ENCODE results near the gene RABL6. TPM values are rescaled to one million over a fixed set of nuclear protein-coding genes. Genes with fewer than 3 reads are reported as not detected.
A peak's percentile ranks its signal among the peaks of the same experiment; 100 is the strongest.
"Not testable (repeated sequence)": the region's sequence is repeated elsewhere in the genome, so short reads cannot be mapped to it uniquely, and the experiment has no call there.

The RABL6 gene
- total RNA-seq, 1 donor from 2014 or later: 90.2 TPM

DNA sequence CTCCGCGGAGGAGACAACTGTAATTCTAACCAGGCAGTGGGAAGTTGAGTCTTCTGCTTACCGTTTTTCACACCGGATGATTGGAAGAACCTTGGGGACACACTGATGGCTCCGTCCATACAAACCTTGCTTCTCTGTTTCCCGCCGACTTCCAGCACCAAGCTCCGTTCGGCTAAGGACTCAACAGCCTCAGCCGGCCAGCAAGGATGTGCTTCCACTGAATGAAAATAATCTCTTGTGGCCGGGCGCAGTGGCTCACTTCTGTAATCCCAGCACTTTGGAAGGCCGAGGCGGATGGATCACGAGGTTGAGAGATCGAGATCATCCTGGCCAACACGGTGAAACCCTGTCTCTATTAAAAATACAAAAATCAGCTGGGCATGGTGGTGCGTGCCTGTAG lies 60.2 kb downstream of the RABL6 start:
- DNase-seq (ENCODE audit: extremely low read depth, low read depth, low spot score): no peak

GRCh38 chr9:136868644-136869043 lies 60.9 kb downstream of the RABL6 start:
- DNase-seq (ENCODE audit: extremely low read depth, low read depth, low spot score): no peak

DNA sequence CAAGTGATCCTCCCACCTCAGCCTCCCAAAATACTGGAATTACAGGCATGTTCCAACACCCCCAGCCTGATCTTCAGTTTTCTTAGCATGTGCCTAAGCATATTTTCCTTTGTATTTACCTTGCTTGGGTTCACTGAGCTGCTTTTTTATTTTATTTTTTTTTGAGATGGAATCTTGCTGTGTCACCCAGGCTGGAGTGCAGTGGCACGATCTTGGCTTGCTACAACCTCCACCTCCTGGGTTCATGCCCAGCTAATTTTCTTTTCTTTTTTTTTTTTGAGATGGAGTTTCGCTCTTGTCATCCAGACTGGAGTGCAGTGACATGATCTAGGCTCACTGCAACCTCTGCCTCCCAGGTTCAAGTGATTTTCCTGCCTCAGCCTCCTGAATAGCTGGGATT lies 61.9 kb downstream of the RABL6 start:
- DNase-seq (ENCODE audit: extremely low read depth, low read depth, low spot score): not testable (repeated sequence)

DNA sequence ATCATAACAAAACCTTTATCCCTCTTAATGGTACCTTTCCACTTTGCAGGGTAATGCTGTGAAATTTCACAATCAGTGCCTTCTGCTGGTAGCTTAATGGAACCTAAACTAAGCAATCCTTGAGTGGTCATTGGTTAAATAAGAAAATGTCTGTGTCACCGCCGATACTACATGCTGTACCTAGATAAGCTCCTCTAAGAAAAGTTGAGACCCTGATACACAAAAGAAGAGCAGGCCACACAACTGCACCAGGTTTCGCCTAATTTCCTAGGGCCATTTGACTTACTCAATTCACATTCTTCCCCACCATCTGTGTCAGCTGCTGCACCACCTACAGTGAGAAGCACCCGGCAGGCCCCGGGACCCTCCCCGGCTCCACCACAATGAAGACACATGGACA lies 67.4 kb downstream of the RABL6 start:
- DNase-seq (ENCODE audit: extremely low read depth, low read depth, low spot score): no peak

GRCh38 chr9:136876476-136876875 lies 68.7 kb downstream of the RABL6 start:
- DNase-seq (ENCODE audit: extremely low read depth, low read depth, low spot score): no peak

- DNase-seq (ENCODE audit: extremely low read depth, low read depth, low spot score): no peak
Observed at GRCh38 chr9:136880651-136881050, 72.9 kb downstream of the RABL6 start.

GRCh38 chr9:136881691-136882108 lies 74.0 kb downstream of the RABL6 start:
- DNase-seq (ENCODE audit: extremely low read depth, low read depth, low spot score): no peak

DNA sequence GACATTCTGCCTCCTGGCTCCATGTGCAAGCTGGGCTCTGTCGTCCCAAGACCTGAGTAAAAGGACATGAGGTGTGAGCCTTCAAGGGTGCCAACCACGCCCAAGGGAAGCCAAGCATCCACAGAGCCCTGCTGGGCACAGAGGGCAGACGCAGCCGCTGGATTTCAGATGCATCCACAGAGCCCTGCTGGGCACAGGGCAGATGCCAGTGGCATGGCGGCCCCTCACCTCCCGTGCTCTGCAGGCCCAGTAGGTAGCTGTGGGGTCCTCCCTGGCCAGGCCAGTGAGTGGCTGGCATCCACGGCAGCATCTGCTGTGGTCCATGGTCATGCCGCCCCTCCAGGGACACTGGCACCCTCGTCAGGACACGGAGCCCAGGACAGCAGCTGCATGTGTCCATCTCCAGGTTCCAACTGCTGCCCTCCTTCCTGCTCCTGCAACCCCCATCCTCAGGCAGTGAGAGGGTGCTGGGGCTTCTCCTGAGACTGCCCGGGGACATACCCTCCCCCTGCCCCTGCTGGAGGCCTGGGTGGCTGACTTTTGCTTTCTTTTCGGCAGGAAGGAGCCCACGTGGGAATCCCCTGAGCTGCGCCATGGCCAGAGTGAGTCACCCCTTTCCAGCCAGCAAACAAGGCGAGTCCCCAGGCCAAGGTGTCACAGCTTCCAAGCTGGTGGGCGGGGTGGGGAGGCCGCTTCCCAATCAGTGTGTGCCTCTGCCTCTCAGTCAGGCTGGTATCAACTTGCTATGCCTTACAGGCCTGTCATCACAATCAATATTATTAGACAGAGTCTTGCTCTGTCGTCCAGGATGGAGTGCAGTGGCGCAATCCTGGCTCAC lies 74.6 kb downstream of the RABL6 start:
- DNase-seq (ENCODE audit: extremely low read depth, low read depth, low spot score): no peak

DNA sequence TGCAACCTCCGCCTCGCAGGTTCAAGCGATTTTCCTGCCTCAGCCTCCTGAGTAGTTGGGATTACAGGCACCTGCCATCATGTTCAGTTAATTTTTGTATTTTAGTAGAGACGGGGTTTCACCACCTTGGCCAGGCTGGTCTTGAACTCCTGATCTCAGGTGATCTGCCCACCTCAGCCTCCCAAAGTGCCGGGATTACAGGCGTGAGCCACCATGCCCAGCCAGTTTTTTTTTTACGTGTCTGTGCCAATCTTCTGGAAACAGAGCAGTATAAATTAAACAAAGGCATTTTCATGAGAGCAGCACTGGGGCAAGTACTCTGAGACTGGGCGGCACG lies 75.2 kb downstream of the RABL6 start:
- DNase-seq (ENCODE audit: extremely low read depth, low read depth, low spot score): not testable (repeated sequence)

- not testable (repeated sequence) for DNase-seq (ENCODE audit: extremely low read depth, low read depth, low spot score)
Observed at GRCh38 chr9:136883670-136884069, 75.9 kb downstream of the RABL6 start.

GRCh38 chr9:136885950-136886578 lies 78.3 kb downstream of the RABL6 start, which contains the start of gene TRAF2:
Gene TRAF2 (plus strand): TSS chr9:136886516. CDS start chr9:136898741, 12,225 bp downstream.
- peak; percentile 85 for DNase-seq (ENCODE audit: extremely low read depth, low read depth, low spot score)

- no peak for DNase-seq (ENCODE audit: extremely low read depth, low read depth, low spot score)
Observed at GRCh38 chr9:136886610-136887597, 79.2 kb downstream of the RABL6 start.

GRCh38 chr9:136888454-136888853 lies 80.7 kb downstream of the RABL6 start:
- no peak for DNase-seq (ENCODE audit: extremely low read depth, low read depth, low spot score)

- DNase-seq (ENCODE audit: extremely low read depth, low read depth, low spot score): no peak
Observed at GRCh38 chr9:136889858-136890257, 82.1 kb downstream of the RABL6 start.

- DNase-seq (ENCODE audit: extremely low read depth, low read depth, low spot score): no peak
Observed at GRCh38 chr9:136890661-136891060, 82.9 kb downstream of the RABL6 start.

Other genes starting within 250 kb of the RABL6 start
- gene EGFL7, start 145.0 kb upstream of the RABL6 start, total RNA-seq: 712 and 917 TPM in 2 replicates
- gene AGPAT2, start 120.5 kb upstream of the RABL6 start, total RNA-seq: 43.2 and 50.2 TPM in 2 replicates
- gene DIPK1B, start 95.4 kb upstream of the RABL6 start, total RNA-seq: 153 and 247 TPM in 2 replicates
- not detected in 2 replicates for gene LCN10, start 65.0 kb upstream of the RABL6 start, total RNA-seq
- not detected in 2 replicates for gene LCN6, start 59.4 kb upstream of the RABL6 start, total RNA-seq
- not detected in 2 replicates for gene LCN8, start 49.7 kb upstream of the RABL6 start, total RNA-seq
- 0.29 TPM in 1 of 2 replicates, not detected in the other for gene LCN15, start 43.4 kb upstream of the RABL6 start, total RNA-seq
- gene TMEM141, start 16.6 kb upstream of the RABL6 start, total RNA-seq: 69.7 and 113 TPM in 2 replicates
- 0.41 and 0.48 TPM in 2 replicates for gene CCDC183, start 11.6 kb upstream of the RABL6 start, total RNA-seq
- gene AJM1, start 34.5 kb downstream of the RABL6 start, total RNA-seq: 0.48 and 1.6 TPM in 2 replicates
- 153 and 179 TPM in 2 replicates for gene PHPT1, start 41.5 kb downstream of the RABL6 start, total RNA-seq
- 1.4 and 3.4 TPM in 2 replicates for gene MAMDC4, start 44.4 kb downstream of the RABL6 start, total RNA-seq
- 496 and 520 TPM in 2 replicates for gene EDF1, start 58.4 kb downstream of the RABL6 start, total RNA-seq
- gene TRAF2, start 78.6 kb downstream of the RABL6 start, total RNA-seq: 12.2 and 21.9 TPM in 2 replicates
- gene FBXW5, start 136.8 kb downstream of the RABL6 start, total RNA-seq: 187 and 188 TPM in 2 replicates
- gene C8G, start 137.3 kb downstream of the RABL6 start, total RNA-seq: not detected in 2 replicates
- gene LCN12, start 144.3 kb downstream of the RABL6 start, total RNA-seq: not detected in 2 replicates
- gene PTGDS, start 169.6 kb downstream of the RABL6 start, total RNA-seq: not detected in 2 replicates
- gene LCNL1, start 175.0 kb downstream of the RABL6 start, total RNA-seq: not detected in 2 replicates
- 28.0 and 47.2 TPM in 2 replicates for gene PAXX, start 184.5 kb downstream of the RABL6 start, total RNA-seq
- 0.29 and 2.3 TPM in 2 replicates for gene CLIC3, start 188.6 kb downstream of the RABL6 start, total RNA-seq
- gene ABCA2, start 220.3 kb downstream of the RABL6 start, total RNA-seq: 27.2 and 28.4 TPM in 2 replicates
- not detected in 2 replicates for gene FUT7, start 224.1 kb downstream of the RABL6 start, total RNA-seq
- 195 and 250 TPM in 2 replicates for gene NPDC1, start 238.2 kb downstream of the RABL6 start, total RNA-seq
- not detected in 2 replicates for gene ENTPD2, start 246.1 kb downstream of the RABL6 start, total RNA-seq

Measured in glomerular endothelial cell (primary cell).